Activated naive CD8-positive, alpha-beta T cell treated with anti-CD3 and anti-CD28 coated beads, Interleukin-2, amount 50 U/mL, for 16 hours (primary cell): Measurements from ENCODE around the gene FERMT3.

ENCODE experiments used
- DNase-seq: peaks from one replicate; pipeline ENCODE4 v3.0.0-alpha.2; 2020; ENCODE audit warnings: low read depth, low spot score

Gene FERMT3

GRCh38 chr11:64249563-64250414, 43.3 kb downstream of the FERMT3 start:
- DNase-seq: no peak

- no peak for DNase-seq
Observed at GRCh38 chr11:64250415-64251015, 44.0 kb downstream of the FERMT3 start.

GRCh38 chr11:64251016-64251752, 44.7 kb downstream of the FERMT3 start, which contains the start of gene PLCB3:
Gene PLCB3 (plus strand): TSS chr11:64251530. CDS start chr11:64251650, 120 bp downstream.
- DNase-seq: no peak

GRCh38 chr11:64251753-64252002, 45.2 kb downstream of the FERMT3 start:
- no peak for DNase-seq

- DNase-seq: no peak
Observed at GRCh38 chr11:64252003-64252872, 45.7 kb downstream of the FERMT3 start.

GRCh38 chr11:64253043-64253442, 46.5 kb downstream of the FERMT3 start:
- no peak for DNase-seq

GRCh38 chr11:64253481-64253880, 47.0 kb downstream of the FERMT3 start:
- no peak for DNase-seq

GRCh38 chr11:64254326-64254725, 47.8 kb downstream of the FERMT3 start:
- no peak for DNase-seq

- no peak for DNase-seq
Observed at GRCh38 chr11:64255135-64256128, 48.9 kb downstream of the FERMT3 start.

- DNase-seq: no peak
Observed at GRCh38 chr11:64256300-64256699, 49.8 kb downstream of the FERMT3 start.

GRCh38 chr11:64258356-64258755, 51.8 kb downstream of the FERMT3 start:
- no peak for DNase-seq

- no peak for DNase-seq
Observed at GRCh38 chr11:64258946-64259532, 52.5 kb downstream of the FERMT3 start.

- no peak for DNase-seq
Observed at GRCh38 chr11:64259533-64260067, 53.1 kb downstream of the FERMT3 start.

- no peak for DNase-seq
Observed at GRCh38 chr11:64260147-64260708, 53.7 kb downstream of the FERMT3 start.

- DNase-seq: no peak
Observed at GRCh38 chr11:64261556-64262080, 55.1 kb downstream of the FERMT3 start.

GRCh38 chr11:64262271-64263002, 55.9 kb downstream of the FERMT3 start:
- no peak for DNase-seq

GRCh38 chr11:64263021-64263946, 56.8 kb downstream of the FERMT3 start:
- DNase-seq: no peak
